Smooth muscle cell of the brain vasculature (primary cell): ENCODE data around the gene EYS.
"Not testable (repeated sequence)": the region's sequence is repeated elsewhere in the genome, so short reads cannot be mapped to it uniquely, and the experiment has no call there.

ENCODE experiments used
- DNase-seq: peaks from one replicate; pipeline ENCODE4 v3.0.0-alpha.2; 2012; ENCODE audit warnings: low read depth, low spot score

Gene EYS

GRCh38 chr6:64054861-64055260 is 1652.2 kb downstream of the EYS start:
- DNase-seq: no peak

DNA sequence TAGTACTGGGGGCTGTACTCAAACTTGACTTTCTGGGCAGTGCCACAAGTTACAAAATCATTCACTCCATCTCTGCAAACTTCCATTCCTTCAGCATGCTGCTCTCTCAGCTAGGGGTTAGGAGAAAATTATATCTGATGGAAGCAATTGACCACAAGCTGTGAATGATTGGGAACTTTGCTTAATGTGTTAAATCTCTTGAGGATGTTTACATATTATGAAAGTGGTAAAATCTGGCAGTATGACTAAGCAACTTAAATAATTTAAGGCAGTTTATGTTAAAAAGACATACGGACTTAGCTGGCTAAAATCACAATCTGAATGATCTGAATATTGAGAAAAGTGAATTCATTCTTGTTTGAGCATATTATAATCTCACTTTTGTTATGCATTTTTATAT is 1656.4 kb downstream of the EYS start:
- DNase-seq: no peak

GRCh38 chr6:64049736-64050135 is 1657.3 kb downstream of the EYS start:
- DNase-seq: no peak

- DNase-seq: no peak
Measured at GRCh38 chr6:64046746-64047208, 1660.2 kb downstream of the EYS start.

DNA sequence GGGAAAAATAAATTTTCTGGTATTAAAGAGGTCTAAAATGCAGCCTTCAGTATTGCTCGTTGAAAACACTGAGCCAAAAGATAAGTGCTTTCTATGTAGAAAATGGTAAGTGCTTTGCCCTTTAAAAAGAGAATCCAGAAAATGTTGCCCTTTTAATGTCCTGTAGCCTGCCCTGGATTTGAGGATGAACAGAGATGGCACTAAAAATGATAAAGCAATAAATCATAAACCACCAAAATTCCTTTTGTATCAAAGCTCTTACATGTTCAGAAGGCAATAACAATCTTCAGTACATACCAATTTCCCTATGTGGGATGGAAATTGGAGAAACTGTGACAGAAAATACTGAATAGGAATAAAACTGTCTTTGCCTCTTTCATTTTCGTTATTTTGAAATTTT is 1665.7 kb downstream of the EYS start:
- DNase-seq: no peak

GRCh38 chr6:64040113-64040512 is 1666.9 kb downstream of the EYS start:
- DNase-seq: no peak

DNA sequence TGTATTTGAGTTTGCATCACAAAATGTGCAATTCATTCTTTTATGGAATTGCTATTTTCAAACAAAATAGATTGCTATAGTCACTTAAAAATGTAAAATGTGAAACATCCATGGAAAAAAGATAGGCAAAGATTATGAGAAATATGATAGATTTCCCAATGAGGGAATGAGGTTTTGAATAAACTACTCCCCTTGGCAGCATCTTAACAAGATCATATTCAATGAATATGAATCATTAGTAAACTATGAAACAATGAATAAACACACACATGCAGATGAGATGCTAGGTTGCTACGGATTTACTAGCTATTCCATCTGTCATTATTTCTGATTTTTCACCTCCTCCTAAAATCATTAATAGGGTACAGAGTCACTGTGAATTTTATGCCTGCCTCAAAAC is 1669.6 kb downstream of the EYS start:
- no peak for DNase-seq

DNA sequence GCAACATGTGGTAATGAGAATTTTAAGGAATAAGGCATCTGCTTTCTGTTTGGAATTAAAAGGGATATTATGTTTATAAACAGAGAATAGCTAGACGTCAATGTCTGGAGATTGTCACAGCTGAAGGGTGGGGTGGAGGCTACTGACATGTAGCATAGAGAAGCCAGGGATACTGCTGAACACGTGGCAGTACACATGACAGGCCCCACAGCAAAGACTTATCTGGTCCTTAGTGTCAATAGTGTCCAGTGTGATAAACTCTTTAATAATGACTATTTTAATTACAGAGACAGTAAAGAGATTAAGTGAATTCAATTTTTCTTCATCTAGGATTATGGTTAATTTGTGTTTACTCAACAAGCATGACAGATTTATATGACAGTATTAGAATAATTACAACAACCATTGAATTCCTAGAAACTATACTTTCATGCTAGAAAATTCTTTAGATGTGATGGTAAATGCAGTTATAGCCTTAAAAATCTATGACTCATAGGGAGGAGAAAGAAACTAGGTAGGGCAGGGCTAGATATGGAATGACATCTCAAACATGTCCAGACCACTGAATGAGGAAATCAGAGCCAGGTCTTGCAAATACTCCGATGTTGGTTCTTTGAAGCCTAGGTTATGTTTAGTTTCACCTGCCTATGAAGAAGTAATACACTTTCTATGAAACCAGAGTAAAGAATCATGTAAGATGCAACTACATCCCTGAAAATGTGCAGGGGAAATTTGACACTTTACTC is 1671.9 kb downstream of the EYS start:
- DNase-seq: no peak

DNA sequence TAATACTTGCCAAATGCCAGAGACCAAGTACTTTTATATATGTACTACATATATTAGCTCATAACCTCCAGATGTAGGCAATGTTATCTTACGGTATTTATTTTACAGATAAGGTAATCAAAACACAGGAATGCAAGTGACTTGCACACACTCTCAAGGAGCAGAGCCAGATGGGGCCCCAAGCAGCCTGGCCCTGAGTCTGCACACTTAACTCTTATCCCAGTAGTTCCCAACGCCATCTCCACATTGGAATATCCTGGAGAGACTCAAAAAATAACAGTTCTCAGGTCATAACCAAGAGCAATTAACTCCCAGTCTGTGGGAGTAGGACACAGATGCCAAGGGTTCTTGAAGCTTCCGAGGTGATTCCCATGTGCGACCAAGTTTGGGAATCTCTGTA is 1672.7 kb downstream of the EYS start:
- no peak for DNase-seq

DNA sequence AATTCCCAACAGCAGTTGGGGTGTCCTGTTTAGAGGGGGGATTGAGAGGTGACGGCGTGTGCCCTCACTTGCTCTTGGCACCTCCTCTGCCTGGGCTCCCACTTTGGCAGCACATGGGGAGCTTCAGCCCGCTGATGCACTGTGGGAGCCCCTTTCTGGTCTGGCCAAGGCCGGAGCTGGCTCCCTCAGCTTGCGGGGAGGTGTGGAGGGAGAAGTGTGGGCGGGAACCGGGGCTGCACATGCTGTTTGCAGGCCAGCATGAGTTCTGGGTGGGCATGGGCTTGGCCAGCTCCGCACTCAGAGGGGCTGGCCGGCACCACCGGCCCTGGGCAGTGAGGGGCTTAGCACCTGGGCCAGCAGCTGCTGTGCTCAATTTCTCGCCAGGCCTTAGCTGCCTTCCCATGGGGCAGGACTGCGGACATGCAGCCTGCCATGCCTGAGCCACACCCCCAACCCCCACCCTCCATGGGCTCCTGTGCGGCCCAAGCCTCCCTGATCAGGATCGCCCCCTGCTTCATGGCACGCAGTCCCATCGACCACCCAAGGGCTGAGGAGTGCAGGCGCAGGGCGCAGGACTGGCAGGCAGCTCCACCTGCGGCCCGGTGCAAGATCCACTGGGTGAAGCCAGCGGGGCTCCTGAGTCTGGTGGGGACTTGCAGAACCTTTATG is 1675.9 kb downstream of the EYS start:
- DNase-seq: not testable (repeated sequence)

DNA sequence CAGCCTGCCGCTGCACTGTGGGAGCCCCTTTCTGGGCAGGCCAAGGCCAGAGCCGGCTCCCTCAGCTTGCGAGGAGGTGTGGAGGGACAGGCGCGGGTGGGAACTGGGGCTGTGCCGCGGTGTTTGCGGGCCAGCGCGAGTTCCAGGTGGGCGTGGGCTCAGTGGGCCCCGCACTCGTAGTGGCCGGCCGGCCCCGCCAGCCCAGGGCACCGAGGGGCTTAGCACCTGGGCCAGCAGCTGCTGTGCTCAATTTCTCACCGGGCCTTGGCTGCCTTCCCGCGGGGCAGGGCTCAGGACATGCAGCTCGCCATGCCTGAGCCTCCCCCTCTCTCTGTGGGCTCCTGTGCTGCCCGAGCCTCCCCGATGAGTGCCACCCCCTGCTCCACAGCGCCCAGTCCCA is 1683.3 kb downstream of the EYS start:
- no peak for DNase-seq

GRCh38 chr6:64014595-64014994 is 1692.4 kb downstream of the EYS start:
- no peak for DNase-seq

- no peak for DNase-seq
Measured at GRCh38 chr6:64013011-64013410, 1694.0 kb downstream of the EYS start.

- no peak for DNase-seq
Measured at GRCh38 chr6:64012351-64013001, 1694.5 kb downstream of the EYS start.

DNA sequence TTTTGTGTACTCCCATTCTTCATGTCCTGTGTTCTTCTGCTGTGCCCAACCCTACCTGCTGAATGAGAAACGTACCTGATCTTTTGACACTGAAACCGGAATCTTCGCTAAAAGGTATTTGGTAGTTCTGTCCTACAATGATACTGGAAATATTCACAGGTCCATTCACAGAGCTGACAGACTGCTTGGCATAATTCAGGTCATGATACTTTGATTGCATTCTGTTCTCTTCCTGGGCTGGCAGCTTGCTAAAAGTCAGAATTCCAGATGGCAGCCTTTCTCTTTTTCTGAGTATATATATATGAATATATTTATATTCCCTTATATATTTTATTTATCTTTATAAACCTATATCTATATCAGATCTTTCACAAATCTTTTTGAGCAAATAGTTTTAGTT is 1696.4 kb downstream of the EYS start:
- no peak for DNase-seq

GRCh38 chr6:64010010-64010409 is 1697.0 kb downstream of the EYS start:
- DNase-seq: no peak

DNA sequence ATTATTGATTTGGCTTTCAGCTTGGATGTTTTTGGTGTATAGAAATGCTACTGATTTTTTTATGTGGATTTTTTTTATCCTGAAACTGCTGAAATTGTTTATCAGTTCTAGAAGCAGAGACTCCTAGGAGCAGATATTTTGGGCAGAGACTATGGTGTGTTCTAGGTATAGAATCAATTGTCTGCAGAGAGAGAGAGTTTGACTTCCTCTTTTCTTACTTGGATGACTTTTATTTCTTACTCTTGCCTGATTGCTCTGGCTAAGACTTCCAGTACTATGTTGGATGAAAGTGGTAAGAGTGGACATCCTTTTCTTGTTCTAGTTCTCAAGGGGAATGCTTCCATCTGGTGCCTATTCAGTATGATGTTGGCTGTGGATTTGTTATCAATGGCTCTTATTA is 1700.8 kb downstream of the EYS start:
- DNase-seq: no peak

DNA sequence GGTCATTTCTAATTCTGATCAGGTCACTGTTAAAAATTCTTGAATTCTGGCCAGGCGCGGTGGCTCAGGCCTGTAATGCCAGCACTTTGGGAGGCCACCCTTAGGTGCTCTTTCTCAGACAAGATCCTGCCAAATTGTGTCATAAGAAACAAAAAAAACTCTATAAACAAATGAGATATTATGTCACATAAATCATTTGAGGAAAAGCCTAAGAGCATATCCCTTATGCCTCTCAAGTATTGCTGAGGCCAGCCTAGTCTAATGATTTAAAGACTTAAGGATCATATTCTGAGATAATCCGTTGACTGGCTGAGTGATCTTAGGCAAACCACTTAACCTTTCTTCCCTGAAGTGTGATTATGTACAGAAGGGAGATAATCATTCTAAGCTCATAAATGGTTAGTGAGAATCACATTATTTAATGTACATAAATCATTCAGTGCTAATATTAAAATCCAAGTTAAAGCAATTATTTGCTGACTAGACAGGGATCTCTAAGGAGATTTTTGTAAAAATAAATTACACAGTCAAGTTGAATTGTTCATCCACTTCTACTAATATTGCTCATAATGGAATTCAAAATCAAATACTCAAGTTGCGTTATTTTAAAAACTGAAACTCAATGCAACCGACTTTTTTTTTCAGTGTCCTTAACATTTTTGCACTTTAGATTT is 1706.1 kb downstream of the EYS start:
- no peak for DNase-seq

GRCh38 chr6:63999613-64000012 is 1707.4 kb downstream of the EYS start:
- DNase-seq: no peak

- no peak for DNase-seq
Measured at GRCh38 chr6:63998991-63999390, 1708.0 kb downstream of the EYS start.

DNA sequence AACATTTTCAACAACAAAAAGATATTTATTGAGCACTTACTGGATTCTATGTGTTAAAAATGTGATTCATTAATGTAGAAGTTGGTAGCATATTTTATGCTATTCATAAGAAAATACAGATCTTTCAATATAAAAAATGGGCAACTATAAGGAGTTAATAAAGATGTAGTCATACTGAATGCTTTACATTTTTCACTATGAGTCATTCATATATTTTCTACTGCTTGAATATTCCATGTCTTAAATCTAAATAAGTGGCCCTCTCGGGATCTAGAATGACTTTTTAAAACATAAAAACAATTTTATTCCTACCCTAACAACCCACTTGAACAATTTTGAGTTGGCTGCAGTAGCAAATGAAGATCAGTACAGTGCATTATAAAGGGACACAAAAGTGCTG is 1709.3 kb downstream of the EYS start:
- DNase-seq: no peak

- no peak for DNase-seq
Measured at GRCh38 chr6:63997221-63997620, 1709.8 kb downstream of the EYS start.
